Vagina (tissue), 2 donors: ENCODE measurements around the gene OR10AD1.

Experiments used
- CTCF ChIP-seq, 3 experiments: fragments of 450-650 bp in 2 of 3; fragments of 200-600 bp in 1 of 3; sonication (generic) in 1 of 3; IDR thresholded peaks; one replicate each; pipeline ENCODE4 v1.5.1; 2017 to 2019; ENCODE audit warnings: antibody characterized with exemption in 3 of 3, mild to moderate bottlenecking in 2 of 3, moderate library complexity in 2 of 3
- POLR2A ChIP-seq, 2 donors: fragments of 450-650 bp; IDR thresholded peaks; one replicate each; pipeline ENCODE4 v1.6.1; 2017; ENCODE audit warnings: antibody characterized with exemption in 2 of 2, mild to moderate bottlenecking in 2 of 2, moderate library complexity in 2 of 2
- POLR2AphosphoS5 ChIP-seq, 2 donors: sonication (generic); formaldehyde crosslinking; IDR thresholded peaks; one replicate each; pipeline ENCODE4 v1.9.0; 2017; ENCODE audit warnings: antibody characterized with exemption in 2 of 2, mild to moderate bottlenecking in 2 of 2, low read depth in 1 of 2; ENCODE audit not compliant: insufficient read depth in 1 of 2

- no peak for TF ChIP-seq CTCF (IDR thresholded peaks at IDR 0.05)
- TF ChIP-seq POLR2A (IDR thresholded peaks at IDR 0.05): no peak
- peak in 1 of 2 donors; percentile 2 for TF ChIP-seq POLR2AphosphoS5 (IDR thresholded peaks at IDR 0.05; ENCODE audit: insufficient read depth in 1 of 2, low read depth in 1 of 2)
Measured at GRCh38 chr12:48183876-48184548, 19.1 kb downstream of the OR10AD1 start.
